ENCODE measurements around the gene TPGS1. TPM values are rescaled to one million over a fixed set of nuclear protein-coding genes. Genes with fewer than 3 reads are reported as not detected.
A peak's percentile ranks its signal among the peaks of the same experiment; 100 is the strongest.

TPGS1 gene
- total and polyA plus RNA-seq, 2 donors (not counting 3 experiments of a cell fraction or from before 2014, with no cell fraction given), result 20.9 to 24.7 TPM

DNA sequence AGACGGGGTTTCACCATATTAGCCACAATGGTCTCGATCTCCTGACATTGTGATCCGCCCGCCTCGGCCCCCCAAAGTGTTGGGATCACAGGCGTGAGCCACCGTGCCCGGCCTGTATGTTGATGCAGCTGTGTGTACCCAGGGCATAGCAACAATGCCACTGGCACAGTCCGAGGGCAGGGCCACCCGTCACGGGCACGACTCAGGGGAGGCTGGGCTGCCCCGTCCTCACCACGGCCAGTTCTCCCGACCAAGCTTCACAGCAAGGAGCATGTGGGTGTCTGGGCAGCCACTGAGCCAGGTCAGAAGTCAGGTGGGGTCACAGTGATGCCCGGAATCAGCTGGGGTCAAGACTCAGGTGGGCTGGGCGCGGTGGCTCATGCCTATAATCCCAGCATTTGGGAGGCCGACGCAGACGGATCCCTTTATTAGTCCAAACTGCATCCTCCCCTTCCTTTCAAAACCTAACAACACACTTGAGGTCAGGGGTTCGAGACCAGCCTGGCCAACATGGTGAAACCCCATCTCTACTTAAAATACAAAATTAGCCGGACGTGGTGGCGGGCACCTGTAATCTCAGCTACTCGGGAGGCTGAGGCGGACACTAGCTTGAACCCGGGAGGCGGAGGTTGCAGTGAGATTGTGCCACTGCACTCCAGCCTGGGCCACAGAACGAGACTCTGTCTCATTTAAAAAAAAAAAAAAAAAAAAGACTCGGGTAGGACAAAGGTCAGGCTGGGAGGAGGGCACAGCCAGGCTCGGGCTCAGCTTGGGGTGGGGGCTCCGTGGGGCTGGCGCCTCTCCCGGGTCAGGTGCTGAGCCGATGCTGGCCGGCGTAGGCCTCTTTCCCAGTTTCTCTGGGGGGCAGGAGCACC lies 23.1 kb downstream of the TPGS1 start:
- Histone ChIP-seq H3K4me2 (ENCODE audit: insufficient read depth, low read length) (peak overlapping the region; percentile 77), H2AFZ (ENCODE audit: low read depth, low read length) (peak overlapping the region; percentile 98), H3K9ac (replicated peaks; ENCODE audit: extremely low read depth, insufficient read depth, low read length) (peak overlapping the region; percentile 61), H4K20me1 (replicated peaks; ENCODE audit: control insufficient read depth, extremely low read depth, insufficient read depth, low read length) (no peaks in the 10 kb centered on the region), H3K27me3 (ENCODE audit: control insufficient read depth in 2 of 2, insufficient read depth in 2 of 2, low read length in 2 of 2) (peaks cover 0 to 1% of the 10 kb centered on the region in 2 experiments), H3K4me1 (ENCODE audit: control insufficient read depth, extremely low read depth, insufficient read depth, low read length) (peaks cover 17% of the 10 kb centered on the region), H3K9me3 (replicated peaks; ENCODE audit: control insufficient read depth, insufficient read depth, low read length) (no peaks in the 10 kb centered on the region), H3K79me2 (ENCODE audit: control insufficient read depth, insufficient read depth, low read length) (peaks cover 36% of the 10 kb centered on the region), H3K4me3 (replicated peaks in 1 of 3; ENCODE audit: insufficient read depth in 1 of 3, low read depth in 1 of 3, low read length in 3 of 3) (peak overlapping the region; percentile 57 to 88 (median 64)), H3K9me1 (replicated peaks; ENCODE audit: control insufficient read depth, extremely low read depth, insufficient read depth, low read length) (no peaks in the 10 kb centered on the region), H3K36me3 (ENCODE audit: control insufficient read depth in 2 of 2, extremely low read depth in 1 of 2, insufficient read depth in 2 of 2, low read length in 2 of 2) (peaks cover 0 to 3% of the 10 kb centered on the region in 2 experiments), H3K27ac (ENCODE audit: insufficient read depth, low read depth, low read length) (no peak overlapping the region)
- DNase-seq (ENCODE audit: low read depth, low spot score) (no peak), FAIRE-seq (peak; percentile 43)
- TSS peak; percentile 31 for BruUV-seq (replicated peaks)
- TF ChIP-seq, protein P1, sequence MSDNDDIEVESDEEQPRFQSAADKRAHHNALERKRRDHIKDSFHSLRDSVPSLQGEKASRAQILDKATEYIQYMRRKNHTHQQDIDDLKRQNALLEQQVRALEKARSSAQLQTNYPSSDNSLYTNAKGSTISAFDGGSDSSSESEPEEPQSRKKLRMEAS (IDR thresholded peaks at IDR 0.05; ENCODE audit: insufficient read depth, insufficient read length), result no peak
- TF ChIP-seq EZH2 (IDR thresholded peaks at IDR 0.05; ENCODE audit: borderline replicate concordance, low read depth, low read length, severe bottlenecking) (no peak), POLR2A (IDR thresholded peaks at IDR 0.05; ENCODE audit: low read depth, low read length) (no peak), JUN (IDR thresholded peaks at IDR 0.05; ENCODE audit: borderline replicate concordance, insufficient read depth, insufficient read length, low read depth) (no peak), MYC (IDR thresholded peaks at IDR 0.05; ENCODE audit: low read depth, low read length) (no peak), FOS (IDR thresholded peaks at IDR 0.05; ENCODE audit: borderline replicate concordance, insufficient read depth, low read length) (no peak), POLR2AphosphoS5 (IDR thresholded peaks at IDR 0.05; ENCODE audit: insufficient read depth, low read depth, low read length) (no peak)
- TF ChIP-seq, protein P2, sequence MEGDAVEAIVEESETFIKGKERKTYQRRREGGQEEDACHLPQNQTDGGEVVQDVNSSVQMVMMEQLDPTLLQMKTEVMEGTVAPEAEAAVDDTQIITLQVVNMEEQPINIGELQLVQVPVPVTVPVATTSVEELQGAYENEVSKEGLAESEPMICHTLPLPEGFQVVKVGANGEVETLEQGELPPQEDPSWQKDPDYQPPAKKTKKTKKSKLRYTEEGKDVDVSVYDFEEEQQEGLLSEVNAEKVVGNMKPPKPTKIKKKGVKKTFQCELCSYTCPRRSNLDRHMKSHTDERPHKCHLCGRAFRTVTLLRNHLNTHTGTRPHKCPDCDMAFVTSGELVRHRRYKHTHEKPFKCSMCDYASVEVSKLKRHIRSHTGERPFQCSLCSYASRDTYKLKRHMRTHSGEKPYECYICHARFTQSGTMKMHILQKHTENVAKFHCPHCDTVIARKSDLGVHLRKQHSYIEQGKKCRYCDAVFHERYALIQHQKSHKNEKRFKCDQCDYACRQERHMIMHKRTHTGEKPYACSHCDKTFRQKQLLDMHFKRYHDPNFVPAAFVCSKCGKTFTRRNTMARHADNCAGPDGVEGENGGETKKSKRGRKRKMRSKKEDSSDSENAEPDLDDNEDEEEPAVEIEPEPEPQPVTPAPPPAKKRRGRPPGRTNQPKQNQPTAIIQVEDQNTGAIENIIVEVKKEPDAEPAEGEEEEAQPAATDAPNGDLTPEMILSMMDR (IDR thresholded peaks at IDR 0.05; ENCODE audit: extremely low read depth in 1 of 2, insufficient read depth in 1 of 2, low read depth in 1 of 2, low read length in 2 of 2), result no peak
- dilution Hi-C loops (cut with MboI; ENCODE audit: extremely low pct_ligation_motif_present, low sequenced_read_pairs) (no loop called here), intact Hi-C loops (cut with micrococcal nuclease) (loop anchor here (1.0 to 2.0 kb wide), 2 partner anchors 20 to 103 kb away; partner anchors contain the start of gene POLRMT)
- POLR2A ChIA-PET, result interaction anchor here (0.6 to 0.8 kb wide), 2 partner anchors 102 to 146 kb away, joined by 3 read pairs; no protein-coding TSS in a partner anchor
- CTCF ChIA-PET, result interaction anchor here (1.2 to 3.4 kb wide), 3 partner anchors 19 to 38 kb away, joined by 4 to 36 read pairs (median 4); no protein-coding TSS in a partner anchor

Data from endothelial cell of umbilical vein (primary cell).